MCF 10A (cell line): Measurements from ENCODE around the gene ADISSP. TPM values are rescaled to one million over a fixed set of nuclear protein-coding genes. Genes with fewer than 3 reads are reported as not detected.

ENCODE experiments used
- BruUV-seq: library from RNA; stranded (reverse); fragments of 400-500 nt; replicated peaks from 2 replicates; lab custom pipeline; 2021; lab: Mats Ljungman, UMichigan
- CTCF ChIA-PET: fragments of 300-600 bp; sonication (Branson Sonifier 250); formaldehyde crosslinking; extraction: SDS; loops from one replicate; lab custom pipeline; 2021; ENCODE audit warnings: antibody characterized with exemption, inconsistent platforms; lab: Yijun Ruan, JAX
- POLR2A ChIA-PET: fragments of 300-600, 350-650 bp; sonication (Branson Sonifier 250); formaldehyde crosslinking; extraction: SDS; loops from one replicate; lab custom pipeline; 2020; ENCODE audit warnings: antibody characterized with exemption, inconsistent platforms; lab: Yijun Ruan, JAX
- DNase-seq: peaks from one replicate; pipeline ENCODE4 v3.0.0-alpha.2; 2018; ENCODE audit not compliant: unreplicated experiment
- H3K27ac Mint-ChIP-seq: one replicate; pipeline ENCODE4 v1.8.0; 2022; ENCODE audit warnings: mild to moderate bottlenecking, low read depth, mixed read lengths; ENCODE audit not compliant: unreplicated experiment
- H3K27me3 Mint-ChIP-seq: one replicate; pipeline ENCODE4 v1.8.0; 2022; ENCODE audit warnings: mixed read lengths; ENCODE audit not compliant: insufficient read depth, unreplicated experiment
- H3K36me3 Mint-ChIP-seq: one replicate; pipeline ENCODE4 v1.8.0; 2022; ENCODE audit warnings: mild to moderate bottlenecking, moderate library complexity, mixed read lengths; ENCODE audit not compliant: insufficient read depth, unreplicated experiment
- H3K4me1 Mint-ChIP-seq: one replicate; pipeline ENCODE4 v1.8.0; 2022; ENCODE audit warnings: mixed read lengths; ENCODE audit not compliant: insufficient read depth, unreplicated experiment
- H3K4me3 Mint-ChIP-seq: one replicate; pipeline ENCODE4 v1.8.0; 2022; ENCODE audit warnings: mild to moderate bottlenecking, moderate library complexity, mixed read lengths; ENCODE audit not compliant: unreplicated experiment
- H3K9me3 Mint-ChIP-seq: one replicate; pipeline ENCODE4 v1.8.0; 2022; ENCODE audit warnings: mixed read lengths; ENCODE audit not compliant: unreplicated experiment
- CTCF ChIP-seq: fragments of 200-600 bp; IDR thresholded peaks from one replicate; pipeline ENCODE4 v1.8.0; 2022; ENCODE audit warnings: antibody characterized with exemption, mild to moderate bottlenecking; ENCODE audit not compliant: unreplicated experiment
- intact Hi-C: fragments of 100-400 bp; cut with micrococcal nuclease; formaldehyde crosslinking; loops from 2 replicates; pipeline ENCODE4 v1.14.1; 2022
- total RNA-seq: library from RNA; stranded (reverse); gene quantifications from 2 replicates; pipeline ENCODE4 v1.2.3, GENCODE V29; 2022

ADISSP gene
- total RNA-seq, 1 experiment from 2014 or later, result 58.8 TPM

- peaks cover 21% of the 10 kb centered on the region for H3K36me3 Mint-ChIP-seq
- H3K27me3 Mint-ChIP-seq, result no peaks in the 10 kb centered on the region
- peak overlapping the region; percentile 76 for H3K4me3 Mint-ChIP-seq
- no peak for TF ChIP-seq CTCF
- no peaks in the 10 kb centered on the region for H3K9me3 Mint-ChIP-seq
- ChIA-PET CTCF (interaction anchor here (0.6 to 12.0 kb wide), 13 partner anchors 9 to 286 kb away, joined by 3 to 231 read pairs (median 4); partner anchors contain the start of genes ADISSP, AP5S1 and CDC25B), POLR2A (interaction anchor here (0.5 to 5.2 kb wide), 17 partner anchors 10 to 378 kb away, joined by 3 to 61 read pairs (median 5); partner anchors contain the start of genes ADISSP, CDC25B and MAVS)
- DNase-seq, result peak; percentile 38
- intact Hi-C loops, result loop anchor here (1.0 to 10.0 kb wide), 3 partner anchors 34 to 289 kb away; partner anchors contain the start of gene AP5S1
- peak overlapping the region; percentile 42 for H3K27ac Mint-ChIP-seq
- peaks cover 39% of the 10 kb centered on the region for H3K4me1 Mint-ChIP-seq
- BruUV-seq, result no TSS peak
Measured at GRCh38 chr20:3786126-3786484, 18.6 kb upstream of the ADISSP start.

- ChIA-PET CTCF (interaction anchor here (0.5 to 12.0 kb wide), 14 partner anchors 10 to 286 kb away, joined by 3 to 231 read pairs (median 4); partner anchors contain the start of genes ADISSP, AP5S1 and CDC25B), POLR2A (interaction anchor here (0.6 to 5.2 kb wide), 14 partner anchors 10 to 109 kb away, joined by 3 to 61 read pairs (median 8); partner anchors contain the start of genes ADISSP, CDC25B and MAVS)
- DNase-seq, result no peak
- intact Hi-C loops, result loop anchor here (1.0 to 10.0 kb wide), 3 partner anchors 35 to 289 kb away; partner anchors contain the start of gene AP5S1
- peaks cover 21% of the 10 kb centered on the region for H3K36me3 Mint-ChIP-seq
- no peaks in the 10 kb centered on the region for H3K9me3 Mint-ChIP-seq
- H3K27ac Mint-ChIP-seq, result peak overlapping the region; percentile 42
- peaks cover 45% of the 10 kb centered on the region for H3K4me1 Mint-ChIP-seq
- no peak for TF ChIP-seq CTCF
- H3K27me3 Mint-ChIP-seq, result no peaks in the 10 kb centered on the region
- H3K4me3 Mint-ChIP-seq, result peak overlapping the region; percentile 76
- BruUV-seq, result no TSS peak
Measured at GRCh38 chr20:3785240-3786125, 17.9 kb upstream of the ADISSP start.

GRCh38 chr20:3784863-3785239, 17.3 kb upstream of the ADISSP start:
- TF ChIP-seq CTCF, result no peak
- H3K9me3 Mint-ChIP-seq, result no peaks in the 10 kb centered on the region
- H3K27me3 Mint-ChIP-seq, result no peaks in the 10 kb centered on the region
- H3K36me3 Mint-ChIP-seq, result peaks cover 21% of the 10 kb centered on the region
- DNase-seq, result no peak
- peaks cover 48% of the 10 kb centered on the region for H3K4me1 Mint-ChIP-seq
- no TSS peak for BruUV-seq
- H3K4me3 Mint-ChIP-seq, result peak overlapping the region; percentile 76
- H3K27ac Mint-ChIP-seq, result peak overlapping the region; percentile 42
- intact Hi-C loops, result loop anchor here (10.0 kb wide), 1 partner anchor 290 kb away; no protein-coding TSS in a partner anchor
- POLR2A ChIA-PET, result interaction anchor here (1.3 to 5.2 kb wide), 6 partner anchors 11 to 111 kb away, joined by 3 to 61 read pairs (median 11); partner anchors contain the start of genes ADISSP and CDC25B
- CTCF ChIA-PET, result interaction anchor here (0.5 to 12.0 kb wide), 5 partner anchors 15 to 301 kb away, joined by 3 to 231 read pairs (median 3); partner anchors contain the start of genes ADISSP and AP5S1
